AG09309 (cell line): ENCODE results near the gene PGLYRP3.

Source experiments
- DNase-seq: peaks from one replicate; pipeline ENCODE4 v3.0.0-alpha.2; 2010; ENCODE audit warnings: low read depth
- H3K4me3 ChIP-seq: 2 replicates; pipeline ENCODE4 v1.5.1; 2011; ENCODE audit warnings: mild to moderate bottlenecking, low read depth, low read length, moderate library complexity; ENCODE audit not compliant: control insufficient read depth
- TF ChIP-seq, protein P1 (sequence below): IDR thresholded peaks from 2 replicates; pipeline ENCODE4 v1.5.1; 2011; ENCODE audit warnings: mild to moderate bottlenecking, low read depth, low read length, inconsistent platforms; ENCODE audit not compliant: insufficient read depth, control insufficient read depth; ENCODE audit errors: missing control alignments

PGLYRP3 gene

DNA sequence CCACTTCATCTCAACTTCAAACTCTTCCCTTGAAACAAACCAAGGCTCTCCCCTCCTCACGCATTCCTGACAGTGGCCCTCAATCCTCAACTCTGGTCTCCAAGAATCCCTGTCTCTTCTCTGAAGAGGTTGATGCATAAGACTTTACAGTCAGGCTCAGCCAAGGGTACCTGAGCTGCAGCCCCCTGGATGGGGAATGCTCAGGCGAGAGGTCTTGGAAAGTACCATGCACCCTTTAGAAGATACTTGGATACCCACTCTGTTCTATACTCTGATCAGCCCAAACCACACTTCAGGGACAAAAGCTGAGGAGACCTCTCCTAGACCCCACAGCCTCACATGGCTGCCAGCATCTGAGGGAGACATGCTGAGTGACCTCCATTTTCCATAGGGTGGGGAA, 536 bp upstream of the PGLYRP3 start:
- TF ChIP-seq, protein P1, sequence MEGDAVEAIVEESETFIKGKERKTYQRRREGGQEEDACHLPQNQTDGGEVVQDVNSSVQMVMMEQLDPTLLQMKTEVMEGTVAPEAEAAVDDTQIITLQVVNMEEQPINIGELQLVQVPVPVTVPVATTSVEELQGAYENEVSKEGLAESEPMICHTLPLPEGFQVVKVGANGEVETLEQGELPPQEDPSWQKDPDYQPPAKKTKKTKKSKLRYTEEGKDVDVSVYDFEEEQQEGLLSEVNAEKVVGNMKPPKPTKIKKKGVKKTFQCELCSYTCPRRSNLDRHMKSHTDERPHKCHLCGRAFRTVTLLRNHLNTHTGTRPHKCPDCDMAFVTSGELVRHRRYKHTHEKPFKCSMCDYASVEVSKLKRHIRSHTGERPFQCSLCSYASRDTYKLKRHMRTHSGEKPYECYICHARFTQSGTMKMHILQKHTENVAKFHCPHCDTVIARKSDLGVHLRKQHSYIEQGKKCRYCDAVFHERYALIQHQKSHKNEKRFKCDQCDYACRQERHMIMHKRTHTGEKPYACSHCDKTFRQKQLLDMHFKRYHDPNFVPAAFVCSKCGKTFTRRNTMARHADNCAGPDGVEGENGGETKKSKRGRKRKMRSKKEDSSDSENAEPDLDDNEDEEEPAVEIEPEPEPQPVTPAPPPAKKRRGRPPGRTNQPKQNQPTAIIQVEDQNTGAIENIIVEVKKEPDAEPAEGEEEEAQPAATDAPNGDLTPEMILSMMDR = no peak
- no peak for DNase-seq

DNA sequence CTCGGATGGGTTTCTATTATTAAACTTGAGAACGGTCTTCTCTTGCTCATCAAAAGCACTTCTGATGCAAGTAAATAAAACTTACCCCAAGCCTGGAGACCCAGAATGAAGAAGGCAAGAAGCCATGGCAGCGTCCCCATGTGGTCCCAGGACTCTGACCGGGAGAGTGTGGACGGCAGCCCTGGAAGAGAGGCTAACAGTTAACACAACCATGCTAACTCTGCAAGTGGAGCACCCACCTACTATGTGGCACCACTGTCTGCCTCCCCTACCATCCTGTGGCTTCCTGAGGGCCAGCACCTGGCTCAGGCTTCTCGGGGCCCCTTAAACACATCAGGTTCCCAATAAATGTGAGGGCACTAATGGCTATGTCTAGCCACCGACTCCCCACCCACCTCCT, 2.2 kb downstream of the PGLYRP3 start:
- H3K4me3 ChIP-seq = no peak overlapping the region
- DNase-seq = no peak
- TF ChIP-seq, protein P1 = no peak

More for the DNA sequence above, 536 bp upstream of the PGLYRP3 start:
- H3K4me3 ChIP-seq = no peak overlapping the region

DNA sequence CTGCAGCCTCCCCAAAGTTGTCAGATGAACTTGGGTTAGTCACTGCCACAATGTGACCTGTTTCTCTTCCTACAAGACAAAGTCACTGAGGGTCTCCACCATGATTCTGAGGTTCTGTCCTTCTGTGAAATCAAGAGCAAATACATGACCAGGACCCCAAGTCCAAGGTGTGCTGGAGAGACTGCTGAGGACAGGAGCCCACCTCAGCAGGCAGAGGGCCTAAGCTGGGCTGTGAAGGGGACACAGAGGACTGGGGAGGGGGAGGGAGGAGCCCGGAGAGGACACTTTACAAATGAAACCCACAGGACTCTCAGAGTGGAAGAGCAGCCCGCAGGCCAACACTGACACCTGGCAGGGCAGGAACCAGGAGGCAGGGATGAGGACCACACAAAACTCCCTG, 3.3 kb downstream of the PGLYRP3 start:
- no peak overlapping the region for H3K4me3 ChIP-seq
- no peak for DNase-seq
- TF ChIP-seq, protein P1 = no peak

DNA sequence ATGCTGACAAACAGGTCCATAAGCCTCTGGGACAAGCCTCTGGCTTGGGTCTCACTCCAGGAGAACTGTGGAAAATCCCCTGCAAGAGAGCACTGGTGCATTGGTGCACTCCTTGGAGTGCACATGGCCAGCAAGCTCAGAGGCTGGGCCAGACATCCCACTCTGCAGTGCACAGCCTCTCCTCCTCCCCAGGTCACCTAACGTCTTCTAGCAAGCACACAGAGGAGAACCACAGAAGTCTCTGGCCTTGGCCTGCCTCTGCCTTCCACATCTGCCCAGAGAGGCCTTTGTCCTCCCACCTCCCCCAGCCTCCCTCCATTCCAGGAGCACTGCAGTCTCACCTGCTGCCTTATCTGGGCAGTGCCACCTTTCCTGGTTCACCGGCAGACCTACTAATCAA, 4.2 kb downstream of the PGLYRP3 start:
- H3K4me3 ChIP-seq = no peak overlapping the region
- no peak for DNase-seq
- TF ChIP-seq, protein P1 = no peak

DNA sequence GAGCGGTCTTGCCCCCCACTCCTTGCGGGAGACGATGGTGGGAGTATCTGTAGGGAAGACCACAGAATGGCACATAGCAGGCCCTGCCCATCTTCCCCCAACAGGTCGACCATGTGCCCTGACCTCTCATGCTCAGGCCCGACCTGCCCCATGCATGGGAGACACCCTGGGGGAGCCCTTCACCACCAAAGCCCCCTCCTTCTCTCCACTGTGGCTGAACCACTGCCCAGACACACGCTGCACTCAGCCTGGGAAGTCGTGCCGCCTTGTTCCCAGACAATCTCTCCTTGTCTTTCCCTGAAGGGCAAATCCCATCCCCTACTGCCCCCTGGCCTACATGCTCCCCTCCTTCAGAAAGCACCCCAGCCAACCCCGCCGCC, 5.5 kb downstream of the PGLYRP3 start:
- TF ChIP-seq, protein P1 = no peak

DNA sequence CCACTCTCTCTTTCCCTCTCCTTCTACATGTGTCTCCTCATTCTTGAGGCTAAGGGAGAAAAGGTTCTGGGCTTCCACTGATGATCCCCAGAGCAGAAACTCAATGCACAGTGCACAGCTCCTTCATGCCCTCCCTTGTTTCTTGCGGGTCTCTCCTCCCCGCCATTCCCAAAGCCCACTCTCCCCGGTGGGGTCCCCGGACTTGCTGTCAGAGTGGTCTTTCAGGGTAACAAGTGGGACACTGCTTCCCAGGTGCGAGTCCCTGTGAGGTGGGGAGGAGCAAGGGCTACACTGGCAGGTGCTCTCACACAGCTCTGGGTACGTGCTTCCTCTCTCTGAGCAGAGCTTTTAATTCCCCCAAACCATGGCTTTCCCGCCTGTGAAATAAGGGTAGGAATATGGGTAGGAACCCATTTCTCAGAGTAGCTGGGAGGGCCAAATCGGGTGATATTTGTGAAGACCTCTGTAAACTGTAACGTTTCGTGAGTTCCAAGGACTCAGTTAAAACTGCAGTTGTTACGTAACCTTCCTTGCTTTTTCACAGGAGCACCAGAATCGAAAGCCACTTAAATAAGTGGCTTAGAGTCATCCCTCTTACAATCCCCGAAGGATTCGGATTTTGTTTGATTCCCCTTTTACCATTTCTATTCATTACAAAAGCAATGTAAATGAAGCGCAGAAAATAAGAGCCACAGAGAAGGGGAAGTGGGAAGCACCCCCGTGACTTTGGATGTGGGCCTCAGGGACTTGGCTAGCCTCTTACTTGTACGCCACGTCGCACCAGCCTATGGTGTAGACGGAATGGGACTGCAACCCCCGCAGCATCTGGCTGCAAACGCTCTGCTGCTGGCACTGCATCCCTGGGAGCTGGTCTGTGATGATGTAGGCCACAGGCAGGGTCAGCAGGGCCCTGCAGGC, 6.2 kb downstream of the PGLYRP3 start:
- DNase-seq = no peak
- no peak overlapping the region for H3K4me3 ChIP-seq
- TF ChIP-seq, protein P1 = no peak

More for the DNA sequence above, 5.5 kb downstream of the PGLYRP3 start:
- no peak overlapping the region for H3K4me3 ChIP-seq
- no peak for DNase-seq
